Neutrophil (primary cell): ENCODE data around the gene ERAL1.
A peak's percentile ranks its signal among the peaks of the same experiment; 100 is the strongest.
"Not testable (repeated sequence)": the region's sequence is repeated elsewhere in the genome, so short reads cannot be mapped to it uniquely, and the experiment has no call there.

Experiments used
- H3K27ac ChIP-seq: fragments of 200-600 bp; sonication (generic); 2 replicates; pipeline ENCODE4 v1.5.1; 2016; ENCODE audit warnings: mild to moderate bottlenecking, moderate library complexity
- H3K27me3 ChIP-seq: fragments of 200-600 bp; sonication (generic); 2 replicates; pipeline ENCODE4 v1.6.0; 2016; ENCODE audit warnings: mild to moderate bottlenecking
- H3K36me3 ChIP-seq: fragments of 200-600 bp; sonication (generic); 2 replicates; pipeline ENCODE4 v1.5.1; 2017
- H3K4me1 ChIP-seq, 2 experiments: fragments of 200-600 bp in 1 of 2; sonication (generic) in 1 of 2; 1 replicate in 1 of 2; 2 replicates in 1 of 2; pipeline versions ENCODE4 v1.5.1 to v1.6.1; 2013 to 2016; ENCODE audit warnings: low read depth in 1 of 2, low read length in 1 of 2, mild to moderate bottlenecking in 1 of 2, moderate library complexity in 1 of 2; ENCODE audit not compliant: control insufficient read depth in 1 of 2, insufficient read depth in 1 of 2
- H3K4me3 ChIP-seq, 2 experiments: fragments of 200-600 bp in 1 of 2; sonication (generic) in 1 of 2; 1 replicate in 1 of 2; 2 replicates in 1 of 2; pipeline ENCODE4 v1.5.1; 2013 to 2016; ENCODE audit warnings: low read depth in 1 of 2, low read length in 1 of 2, mild to moderate bottlenecking in 1 of 2, moderate library complexity in 1 of 2
- H3K9me3 ChIP-seq: fragments of 200-600 bp; sonication (generic); 2 replicates; pipeline ENCODE4 v1.5.1; 2016
- TF ChIP-seq, protein P1 (sequence below): fragments of 200-600 bp; sonication (generic); IDR thresholded peaks from 2 replicates; pipeline ENCODE4 v1.5.1; 2016; ENCODE audit warnings: antibody characterized with exemption

The ERAL1 gene

DNA sequence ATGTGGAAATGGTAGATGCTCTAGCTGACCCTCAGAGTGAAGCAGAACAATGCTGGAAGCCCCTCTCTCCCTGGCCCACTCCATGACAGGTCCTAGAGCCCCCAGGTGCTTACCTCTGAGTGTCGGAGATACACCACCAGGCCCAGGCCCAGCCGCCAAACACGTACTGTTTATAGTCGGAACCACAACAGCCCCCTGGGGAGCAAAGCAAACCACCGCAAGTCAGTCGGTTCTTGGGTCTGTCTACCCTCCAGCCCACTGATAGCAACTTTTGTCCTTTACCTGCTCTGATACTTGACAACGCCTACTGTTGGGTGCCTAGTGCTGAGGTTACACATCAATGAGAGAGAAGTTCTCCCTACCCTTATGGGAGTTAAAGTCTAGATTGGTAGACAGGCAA lies 34.0 kb downstream of the ERAL1 start:
- peaks cover 71% of the 10 kb centered on the region for H3K36me3 ChIP-seq
- peaks cover 32 to 51% of the 10 kb centered on the region in 2 experiments for H3K4me1 ChIP-seq
- peak overlapping the region; percentile 98 for H3K27ac ChIP-seq
- H3K4me3 ChIP-seq = no peak overlapping the region
- TF ChIP-seq, protein P1, sequence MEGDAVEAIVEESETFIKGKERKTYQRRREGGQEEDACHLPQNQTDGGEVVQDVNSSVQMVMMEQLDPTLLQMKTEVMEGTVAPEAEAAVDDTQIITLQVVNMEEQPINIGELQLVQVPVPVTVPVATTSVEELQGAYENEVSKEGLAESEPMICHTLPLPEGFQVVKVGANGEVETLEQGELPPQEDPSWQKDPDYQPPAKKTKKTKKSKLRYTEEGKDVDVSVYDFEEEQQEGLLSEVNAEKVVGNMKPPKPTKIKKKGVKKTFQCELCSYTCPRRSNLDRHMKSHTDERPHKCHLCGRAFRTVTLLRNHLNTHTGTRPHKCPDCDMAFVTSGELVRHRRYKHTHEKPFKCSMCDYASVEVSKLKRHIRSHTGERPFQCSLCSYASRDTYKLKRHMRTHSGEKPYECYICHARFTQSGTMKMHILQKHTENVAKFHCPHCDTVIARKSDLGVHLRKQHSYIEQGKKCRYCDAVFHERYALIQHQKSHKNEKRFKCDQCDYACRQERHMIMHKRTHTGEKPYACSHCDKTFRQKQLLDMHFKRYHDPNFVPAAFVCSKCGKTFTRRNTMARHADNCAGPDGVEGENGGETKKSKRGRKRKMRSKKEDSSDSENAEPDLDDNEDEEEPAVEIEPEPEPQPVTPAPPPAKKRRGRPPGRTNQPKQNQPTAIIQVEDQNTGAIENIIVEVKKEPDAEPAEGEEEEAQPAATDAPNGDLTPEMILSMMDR = no peak
- H3K9me3 ChIP-seq = no peaks in the 10 kb centered on the region
- no peaks in the 10 kb centered on the region for H3K27me3 ChIP-seq

- H3K27ac ChIP-seq = peak overlapping the region; percentile 98
- no peaks in the 10 kb centered on the region for H3K27me3 ChIP-seq
- TF ChIP-seq, protein P1 = no peak
- H3K4me3 ChIP-seq = no peak overlapping the region
- peaks cover 42 to 63% of the 10 kb centered on the region in 2 experiments for H3K4me1 ChIP-seq
- peaks cover 60% of the 10 kb centered on the region for H3K36me3 ChIP-seq
- no peaks in the 10 kb centered on the region for H3K9me3 ChIP-seq
These were observed 35.2 kb downstream of the ERAL1 start for GRCh38 chr17:28889996-28890395.

- Histone ChIP-seq H3K4me1 (peaks cover 54 to 75% of the 10 kb centered on the region in 2 experiments), H3K36me3 (peaks cover 48% of the 10 kb centered on the region), H3K4me3 (no peak overlapping the region), H3K27ac (peak overlapping the region; percentile 98), H3K27me3 (no peaks in the 10 kb centered on the region), H3K9me3 (no peaks in the 10 kb centered on the region)
- TF ChIP-seq, protein P1 = no peak
These were observed 36.4 kb downstream of the ERAL1 start for GRCh38 chr17:28891201-28891600.

GRCh38 chr17:28892024-28892423 lies 37.2 kb downstream of the ERAL1 start:
- H3K9me3 ChIP-seq = no peaks in the 10 kb centered on the region
- H3K4me3 ChIP-seq = peak overlapping the region in 1 of 2 experiments; percentile 94
- peak overlapping the region; percentile 98 for H3K27ac ChIP-seq
- peaks cover 39% of the 10 kb centered on the region for H3K36me3 ChIP-seq
- TF ChIP-seq, protein P1 = no peak
- H3K27me3 ChIP-seq = no peaks in the 10 kb centered on the region
- peaks cover 59 to 81% of the 10 kb centered on the region in 2 experiments for H3K4me1 ChIP-seq

- Histone ChIP-seq H3K27ac (peak overlapping the region; percentile 98), H3K4me1 (peaks cover 68 to 87% of the 10 kb centered on the region in 2 experiments), H3K4me3 (peak overlapping the region; percentile 92 to 94), H3K36me3 (peaks cover 30% of the 10 kb centered on the region)
- H3K9me3 ChIP-seq, H3K27me3 ChIP-seq: not testable (repeated sequence)
These were observed 38.7 kb downstream of the ERAL1 start for GRCh38 chr17:28893248-28894183.

- Histone ChIP-seq H3K4me3 (peak overlapping the region; percentile 92 to 94), H3K36me3 (peaks cover 27% of the 10 kb centered on the region), H3K4me1 (peaks cover 78 to 91% of the 10 kb centered on the region in 2 experiments), H3K27me3 (no peaks in the 10 kb centered on the region), H3K9me3 (no peaks in the 10 kb centered on the region), H3K27ac (peak overlapping the region; percentile 98)
- TF ChIP-seq, protein P1 = no peak
These were observed 41.1 kb downstream of the ERAL1 start for GRCh38 chr17:28895794-28896447.
